HG02885 (cell line): ENCODE measurements around the gene PJVK.
"Not testable (repeated sequence)": the region's sequence is repeated elsewhere in the genome, so short reads cannot be mapped to it uniquely, and the experiment has no call there.

Source experiments
- ATAC-seq: cut with Tn5 transposase; IDR thresholded peaks from one replicate; pipeline ENCODE4 v1.9.1; 2021; ENCODE audit warnings: mild to moderate bottlenecking; ENCODE audit not compliant: unreplicated experiment, poor library complexity

The PJVK gene

DNA sequence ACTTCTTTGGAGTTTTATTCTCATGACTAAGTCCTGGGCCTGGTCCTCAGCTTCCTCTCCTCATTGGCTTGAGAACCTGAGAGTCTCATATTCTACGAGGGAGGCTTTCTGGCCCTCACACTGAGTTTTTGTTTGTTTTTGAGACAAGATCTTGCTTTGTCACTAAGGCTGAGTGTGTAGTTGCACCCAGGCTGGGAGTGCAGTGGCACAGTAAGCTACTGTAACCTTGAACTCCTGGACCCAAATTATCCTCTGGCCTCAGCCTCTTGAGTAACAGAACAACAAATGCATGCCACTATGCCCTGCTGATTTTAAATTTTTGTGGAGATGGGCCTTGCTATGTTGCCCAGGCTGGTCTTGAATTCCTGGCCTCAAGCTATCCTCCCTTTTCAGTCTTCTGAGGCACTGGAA lies 22.8 kb upstream of the PJVK start:
- ATAC-seq = no peak

DNA sequence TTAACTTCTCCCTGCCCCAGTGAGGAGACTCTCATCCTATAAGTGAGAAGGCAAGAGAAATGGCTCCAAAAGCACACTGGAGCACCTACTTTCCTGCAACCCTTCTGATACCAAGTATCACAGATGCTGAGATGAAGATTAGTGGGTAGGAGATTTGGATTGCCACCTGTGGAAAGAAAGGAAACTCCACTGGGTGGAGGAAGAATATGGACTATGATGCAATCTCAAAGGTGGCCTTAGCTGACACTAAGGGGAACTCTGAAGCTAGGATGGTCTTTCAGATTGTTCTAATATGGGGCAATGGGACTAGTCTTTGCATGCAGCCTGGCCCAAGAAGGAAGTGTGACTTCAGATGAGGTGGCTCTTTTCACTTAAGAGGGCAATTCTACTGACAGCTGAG lies 21.8 kb upstream of the PJVK start:
- no peak for ATAC-seq

DNA sequence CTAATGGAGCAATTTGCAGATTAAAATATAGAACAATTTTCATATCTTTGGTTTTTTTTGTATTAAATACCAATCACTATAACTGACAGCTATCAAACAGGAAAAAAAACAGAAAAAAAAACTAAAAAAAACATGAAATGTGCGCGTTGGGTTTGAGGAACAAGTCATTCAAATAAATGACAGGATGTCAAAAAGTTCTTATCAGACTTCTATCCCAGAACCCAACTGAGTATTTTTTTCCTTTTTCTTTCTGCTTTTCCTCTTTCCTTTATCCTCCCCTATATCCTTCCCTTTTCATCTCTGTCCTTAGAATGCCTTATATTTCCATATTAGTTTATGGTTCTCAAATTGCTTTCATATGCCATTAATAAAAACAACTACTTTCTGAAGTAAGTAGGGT lies 14.5 kb upstream of the PJVK start:
- ATAC-seq = no peak

DNA sequence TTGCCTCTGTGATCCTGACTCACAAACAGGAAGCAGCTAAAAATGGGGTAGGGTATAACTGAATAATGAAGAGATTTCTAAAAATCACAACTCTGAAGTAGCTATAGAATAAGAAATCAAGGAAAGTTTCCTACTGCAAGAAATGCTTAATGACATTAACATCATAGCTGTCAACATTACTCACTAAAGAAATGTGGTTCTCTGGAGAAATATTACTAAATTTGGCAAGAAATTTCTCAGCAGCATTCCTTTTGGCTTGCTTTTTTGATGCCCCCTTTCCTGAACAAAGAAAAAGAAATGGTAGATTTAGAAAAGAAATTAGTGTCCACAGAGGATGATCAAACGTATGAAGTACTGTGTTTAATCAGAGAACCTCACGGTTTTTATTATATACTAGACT lies 9.8 kb upstream of the PJVK start:
- ATAC-seq = no peak

DNA sequence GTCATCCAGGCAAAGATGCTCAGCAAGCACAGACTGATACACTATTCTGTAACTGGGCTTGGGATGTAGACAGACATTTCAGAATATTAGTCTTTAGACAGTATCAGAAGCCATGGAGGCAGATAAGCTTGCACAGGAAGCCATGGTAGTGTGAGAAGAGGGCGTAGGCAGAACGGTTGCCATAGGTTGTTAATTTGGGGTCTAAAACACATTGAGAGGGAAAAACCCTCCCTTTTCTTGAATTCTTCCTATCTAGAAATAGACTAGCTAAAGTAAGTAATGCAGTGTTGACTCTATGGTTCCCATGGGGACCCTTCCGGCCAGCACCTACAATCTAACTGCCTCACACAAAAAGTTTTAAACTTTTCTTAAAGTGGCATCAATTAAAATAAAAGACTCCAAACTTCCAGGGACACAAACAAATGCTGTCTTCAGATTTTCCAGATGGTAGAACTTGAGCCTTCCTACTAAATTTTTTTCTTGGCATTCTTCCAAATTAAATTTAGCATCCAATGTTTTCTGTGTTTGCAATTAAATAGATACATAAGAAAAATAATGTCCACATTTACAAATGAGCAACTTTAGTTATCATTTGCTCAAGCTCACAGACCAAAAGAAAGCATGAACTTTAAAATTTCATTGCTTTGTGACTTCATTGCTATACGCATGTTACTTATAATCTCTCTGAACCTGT lies 2.1 kb upstream of the PJVK start:
- ATAC-seq = no peak

DNA sequence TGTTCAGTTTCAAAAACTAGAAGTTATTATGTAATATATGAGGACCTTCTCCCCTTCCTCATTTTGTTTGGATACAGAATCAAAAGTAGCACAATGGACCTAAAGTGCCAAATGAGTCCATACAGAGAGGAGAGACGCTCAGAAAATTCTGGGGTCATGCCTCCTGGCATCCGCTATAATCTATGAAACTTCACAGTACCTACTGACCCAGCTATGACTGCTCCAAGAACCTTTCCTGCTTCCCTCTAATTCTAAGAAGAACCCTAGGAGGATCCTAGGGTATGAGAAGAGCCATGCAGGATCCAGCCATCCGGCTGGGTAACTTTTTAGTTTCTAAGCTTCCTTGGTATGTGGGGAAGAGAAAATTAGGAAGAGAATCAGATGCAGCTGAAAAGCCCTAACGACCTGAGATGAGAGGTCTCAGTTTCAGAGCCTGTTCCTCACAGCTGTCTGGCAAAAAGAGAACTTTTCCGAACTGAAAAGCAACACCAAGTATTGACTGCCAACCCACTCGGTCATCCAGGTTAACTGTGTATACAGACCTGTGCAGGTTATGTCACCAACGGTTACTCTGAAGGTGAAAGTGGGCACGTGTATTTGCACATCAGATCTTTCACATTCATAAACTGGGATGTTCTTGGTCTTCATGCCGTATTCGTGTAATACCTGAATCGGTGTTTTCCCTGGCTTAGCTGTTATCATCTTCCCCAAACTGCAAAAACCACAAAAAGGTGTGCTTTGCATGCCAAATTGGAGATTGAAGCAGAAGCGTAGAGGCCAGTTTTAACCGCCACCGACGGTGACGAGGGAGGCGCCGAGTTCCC lies 1.3 kb upstream of the PJVK start:
- ATAC-seq = peak; percentile 10

DNA sequence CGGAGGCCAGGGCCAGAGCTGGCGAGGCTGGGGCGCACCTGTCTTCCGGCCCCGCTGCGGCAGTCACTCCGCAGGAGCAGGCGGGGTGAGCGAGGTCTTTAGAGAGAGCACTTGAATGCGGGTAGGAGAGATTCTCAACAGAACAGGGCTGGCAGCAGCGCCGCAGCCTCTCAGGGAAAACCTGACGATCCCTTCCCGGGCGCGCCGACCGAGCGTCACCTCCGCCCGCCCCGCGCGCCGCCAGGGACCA lies 729 bp upstream of the PJVK start:
- peak; percentile 45 for ATAC-seq

DNA sequence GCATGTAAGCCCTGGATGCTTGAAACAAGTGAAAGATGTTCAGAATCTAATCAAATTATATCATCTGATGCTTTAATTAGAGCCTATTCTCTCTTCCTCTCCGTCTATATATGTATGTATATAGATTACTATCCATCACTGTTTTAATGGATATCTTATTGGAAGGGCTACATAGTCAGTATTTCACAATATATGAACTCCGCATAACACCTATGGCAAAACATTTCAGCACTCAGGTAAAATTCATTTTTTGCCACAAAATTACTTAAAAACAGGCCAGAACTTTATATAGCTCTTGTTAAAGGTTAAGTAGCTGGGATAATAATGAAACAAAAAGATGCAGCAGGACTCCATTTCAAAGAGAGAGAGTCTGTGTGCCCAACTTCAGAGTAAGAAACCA lies 1.2 kb downstream of the PJVK start:
- no peak for ATAC-seq

DNA sequence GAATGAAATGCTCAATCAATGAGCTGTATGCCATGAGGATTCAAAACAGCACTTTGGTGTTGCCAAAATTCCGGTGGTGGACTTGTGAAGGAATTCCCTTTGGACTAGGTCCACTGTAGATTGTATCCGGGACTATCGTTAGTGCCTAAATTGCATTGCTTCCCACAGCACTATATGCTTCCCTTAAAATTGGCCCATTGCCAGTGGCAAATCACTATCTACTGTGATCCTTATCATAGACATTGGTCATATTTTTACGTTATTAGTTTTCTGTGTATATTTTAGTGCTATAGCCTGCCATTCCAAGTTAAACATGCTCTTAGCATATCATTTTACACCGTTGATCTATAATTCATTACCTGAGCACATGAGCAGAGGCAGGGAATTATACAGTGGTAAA lies 1.7 kb downstream of the PJVK start:
- ATAC-seq = no peak

DNA sequence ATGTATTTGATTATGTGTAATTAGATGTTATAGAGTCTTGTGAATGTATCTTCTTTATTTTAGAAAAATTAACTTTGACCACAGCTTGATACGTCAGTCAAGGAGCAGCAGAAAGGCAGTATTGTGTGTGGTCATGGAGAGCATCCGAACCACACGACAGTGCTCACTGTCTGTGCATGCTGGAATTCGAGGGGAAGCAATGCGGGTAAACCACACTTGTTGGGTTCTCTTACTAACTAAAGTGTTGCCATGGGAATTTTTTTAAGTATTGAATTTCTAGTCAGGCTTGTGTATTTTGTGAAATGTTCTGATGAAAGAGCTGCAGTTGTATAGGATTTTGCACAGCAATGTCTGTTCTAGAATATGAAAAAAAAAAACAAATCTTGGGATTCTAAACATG lies 4.8 kb downstream of the PJVK start:
- no peak for ATAC-seq

DNA sequence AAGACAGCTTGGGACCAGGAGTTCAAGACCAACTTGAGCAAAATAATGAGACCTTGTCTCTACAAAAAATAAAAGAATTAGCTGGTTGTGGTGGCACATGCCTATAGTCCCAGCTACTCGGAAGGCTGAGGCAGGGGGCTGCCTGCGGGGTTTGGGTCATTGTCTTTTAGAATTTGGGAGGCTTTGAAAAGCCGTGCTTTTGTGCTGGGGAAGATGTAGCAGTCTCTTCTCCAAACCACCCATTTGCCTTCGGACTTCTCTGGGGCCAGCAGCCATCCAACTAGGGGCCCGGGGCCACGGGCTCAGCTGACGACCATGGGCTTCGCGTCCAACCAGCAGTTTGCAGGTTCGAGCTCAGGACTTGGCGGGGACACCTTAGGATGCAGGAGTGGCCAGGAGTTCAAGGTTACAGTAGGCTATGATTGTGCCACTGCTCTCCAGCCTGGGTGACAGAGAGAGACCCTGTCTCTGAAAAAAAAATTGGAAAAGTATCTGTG lies 6.3 kb downstream of the PJVK start:
- no peak for ATAC-seq

DNA sequence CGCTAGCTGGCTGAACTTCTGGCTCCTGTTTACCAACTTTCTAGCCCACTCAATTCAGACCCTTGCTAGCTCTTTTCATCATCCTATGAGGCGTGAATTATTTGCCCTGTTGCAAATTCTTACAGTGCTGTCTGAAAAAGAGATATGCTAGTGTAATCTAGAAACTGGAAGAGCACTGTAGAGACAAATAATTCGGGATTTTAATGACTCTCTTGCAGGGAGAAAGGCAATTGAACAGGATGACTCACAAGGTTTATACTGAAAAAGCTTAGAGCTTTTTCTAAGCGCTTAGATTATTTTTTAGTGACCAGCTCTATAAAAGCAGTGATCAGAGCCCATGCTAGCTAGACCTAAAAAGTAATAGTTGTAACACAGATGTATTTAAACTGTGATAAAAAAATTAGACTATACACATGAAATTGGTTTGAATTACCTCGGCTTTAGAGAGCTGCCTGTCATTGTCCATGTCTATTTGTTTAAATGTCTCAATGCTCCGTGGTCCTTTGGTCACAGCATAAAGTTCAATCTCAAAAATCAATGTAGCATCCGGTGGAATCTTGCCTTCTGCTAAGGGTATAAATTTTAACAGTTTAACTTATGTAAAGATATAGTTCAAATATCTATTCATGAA lies 18.2 kb downstream of the PJVK start:
- ATAC-seq = no peak

DNA sequence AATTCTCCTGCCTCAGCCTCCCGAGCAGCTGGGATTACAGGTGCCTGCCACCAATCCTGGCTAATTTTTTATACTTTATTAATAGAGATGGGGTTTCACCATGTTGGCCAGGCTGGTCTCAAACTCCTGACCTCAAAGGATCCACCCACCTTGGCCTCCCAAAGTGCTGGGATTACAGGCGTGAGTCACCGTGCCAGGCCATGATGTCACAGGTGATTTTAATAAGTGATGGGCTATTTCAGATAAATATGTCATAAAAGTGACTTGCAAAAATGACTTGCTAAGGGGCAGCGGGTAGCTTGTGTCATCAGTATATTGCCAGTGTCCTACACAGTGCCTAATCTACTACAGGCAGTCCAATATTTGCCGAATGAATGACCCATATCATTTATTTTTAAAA lies 20.1 kb downstream of the PJVK start:
- not testable (repeated sequence) for ATAC-seq

DNA sequence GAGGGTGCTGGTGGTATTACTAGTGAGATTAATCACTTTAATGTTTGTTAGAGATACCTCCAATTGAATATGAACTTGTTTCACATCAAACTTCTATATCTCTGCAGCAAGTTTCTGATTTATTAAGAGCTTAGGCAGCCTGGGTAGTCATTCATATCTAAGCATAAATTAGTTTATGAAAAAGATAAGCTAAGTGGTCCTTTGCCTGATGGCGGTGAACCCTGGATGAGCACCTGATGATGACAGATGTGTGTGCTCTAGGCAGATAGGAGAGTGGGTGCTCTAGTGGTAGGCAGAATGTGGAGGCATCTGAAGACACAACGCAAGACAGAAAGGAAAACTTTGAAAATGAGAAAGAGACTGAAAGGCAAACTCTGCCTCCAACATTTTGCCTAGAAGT lies 22.2 kb downstream of the PJVK start:
- ATAC-seq = no peak

DNA sequence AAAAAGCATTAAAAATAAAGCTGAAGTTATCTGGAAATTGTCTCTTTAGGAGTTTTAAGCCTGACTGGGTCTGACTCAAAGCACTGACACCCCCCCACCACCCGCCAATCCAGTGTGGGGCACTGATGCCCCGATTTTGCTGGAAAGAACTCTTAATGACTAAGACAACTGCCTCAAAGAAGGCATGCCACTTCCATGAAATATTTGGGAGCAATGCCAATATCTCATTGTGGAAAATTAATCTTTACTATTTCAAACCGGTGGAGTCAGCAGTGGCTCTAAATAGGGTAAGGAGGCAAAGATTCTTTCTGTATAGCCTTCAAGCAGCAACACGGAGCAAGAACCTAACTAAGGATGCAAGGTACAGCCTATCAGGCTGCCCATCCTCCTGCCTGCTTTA lies 22.8 kb downstream of the PJVK start:
- ATAC-seq = no peak

DNA sequence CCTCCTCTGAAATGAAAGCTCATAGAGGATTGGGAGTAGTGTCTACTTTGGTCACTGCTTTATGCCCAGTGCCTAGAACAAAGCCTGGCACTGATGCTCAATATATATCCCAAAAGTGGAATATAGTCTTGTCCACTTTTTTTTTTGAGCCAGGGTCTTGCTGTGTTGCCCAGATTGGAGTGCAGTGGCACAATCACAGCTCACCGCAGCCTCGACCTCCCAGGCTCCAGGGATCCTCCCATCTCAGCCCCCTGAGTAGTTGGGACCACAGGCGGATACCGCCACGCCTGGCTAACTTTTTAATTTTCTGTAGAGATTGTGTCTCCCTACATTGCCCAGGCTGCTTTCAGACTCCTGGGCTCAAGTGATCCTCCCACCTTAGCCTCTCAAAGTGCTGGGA lies 23.4 kb downstream of the PJVK start:
- ATAC-seq = no peak

DNA sequence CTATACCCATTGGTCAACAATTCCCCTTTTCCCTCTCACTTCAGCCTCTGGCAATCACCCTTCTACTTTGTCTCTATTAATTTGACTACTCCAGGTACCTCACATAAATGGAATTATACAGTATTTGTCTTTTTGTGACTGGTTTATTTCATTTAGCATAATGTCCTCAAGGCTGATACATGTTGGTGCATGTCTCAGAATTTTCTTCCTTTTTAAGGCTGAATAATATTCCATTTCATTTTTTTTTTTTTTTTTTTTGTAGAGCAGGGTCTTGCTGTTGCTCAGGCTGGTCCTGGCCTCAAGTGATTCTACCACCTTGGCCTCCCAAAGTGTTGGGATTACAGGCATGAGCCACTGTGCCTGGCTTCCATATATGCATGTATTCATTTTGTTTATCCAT lies 25.3 kb downstream of the PJVK start:
- ATAC-seq = no peak

DNA sequence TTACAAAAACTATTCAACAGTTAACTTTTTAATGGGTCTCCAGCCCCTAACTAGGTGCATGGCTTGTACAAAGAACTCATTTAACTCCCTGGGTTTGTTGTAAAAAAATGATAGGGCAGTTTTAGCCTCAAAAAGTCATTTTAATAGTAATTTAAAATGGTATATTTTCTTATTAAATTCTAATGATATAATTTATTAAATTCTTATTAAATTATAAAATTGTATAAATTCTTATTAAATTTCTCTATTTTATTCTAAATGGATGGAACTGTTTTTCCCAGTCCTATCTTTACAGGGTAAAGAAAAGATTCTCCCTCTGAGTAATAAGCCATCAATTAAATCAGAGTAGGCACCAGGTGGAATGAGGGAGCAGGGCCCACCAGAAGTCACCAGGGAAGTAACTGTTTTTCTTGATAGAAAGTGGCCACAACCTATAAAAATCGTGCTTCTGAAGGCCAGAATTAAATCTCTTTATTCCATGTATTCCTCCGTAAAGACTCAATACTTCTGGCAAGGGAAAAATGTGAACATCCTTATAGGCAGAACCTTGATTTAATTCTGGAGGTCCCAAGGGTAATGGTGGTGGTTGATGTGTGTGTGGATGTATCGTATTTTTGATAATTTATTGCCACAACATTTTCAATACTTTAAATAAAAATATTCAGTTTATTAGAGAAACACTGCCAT lies 26.4 kb downstream of the PJVK start:
- no peak for ATAC-seq

DNA sequence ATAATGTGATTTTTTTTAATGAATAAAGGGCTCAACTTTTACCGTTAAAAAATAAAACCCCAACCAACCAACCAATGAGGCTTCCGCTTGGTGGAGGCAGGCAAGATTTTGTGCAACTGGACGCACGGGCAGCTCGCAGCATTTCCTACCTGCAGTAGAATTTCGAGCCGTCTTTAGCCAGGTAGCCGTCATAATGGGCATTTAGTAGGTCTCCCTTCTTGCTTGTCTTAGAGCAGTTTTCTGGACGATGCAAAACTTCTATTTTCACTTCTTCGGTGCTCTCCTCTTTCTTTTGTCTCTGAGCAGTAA lies 26.9 kb downstream of the PJVK start:
- no peak for ATAC-seq

DNA sequence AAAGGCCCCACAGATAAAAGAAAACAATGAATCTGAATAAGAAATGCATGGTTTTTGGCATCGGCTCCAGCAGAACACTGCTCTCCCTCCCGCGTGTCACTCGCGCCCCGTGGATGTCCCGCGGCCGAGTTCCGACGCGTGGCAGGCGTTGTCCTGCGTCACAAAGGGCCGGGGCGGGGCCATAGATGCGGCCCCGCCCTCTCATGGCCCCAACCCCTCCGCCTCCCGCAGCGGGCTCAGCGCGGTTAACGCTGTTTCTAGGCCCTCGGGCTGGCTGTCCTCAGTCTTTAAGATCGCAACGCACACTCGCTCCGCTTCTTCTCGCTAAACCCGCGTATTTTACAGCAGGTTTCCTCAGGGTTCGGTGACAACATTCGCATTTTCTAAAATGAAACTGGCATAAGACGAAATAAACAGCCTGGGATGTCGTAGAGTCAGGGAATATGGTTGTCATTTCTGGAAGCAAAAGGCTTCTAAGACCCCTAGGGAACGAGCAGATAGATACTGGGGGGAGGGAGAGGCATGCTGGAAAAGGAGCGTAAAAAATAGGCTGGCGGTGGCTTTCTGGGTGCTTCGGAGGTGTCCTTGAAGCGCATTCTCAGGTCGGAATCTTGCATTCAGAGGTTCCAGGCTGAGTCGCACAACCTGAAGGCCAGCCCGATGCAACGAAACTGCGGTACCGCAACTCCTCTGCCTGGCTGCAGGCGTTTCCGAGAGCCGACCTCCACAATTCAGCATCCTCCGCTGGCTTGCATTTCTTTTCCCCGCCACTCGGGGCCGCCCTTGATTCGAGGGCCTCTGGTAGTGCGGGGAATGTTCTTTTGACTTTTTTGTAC lies 27.5 kb downstream of the PJVK start, which contains the start of gene FKBP7:
Gene FKBP7, minus strand, starts transcription at position 162 of the 836 bp plus-strand sequence. Its CDS starts 101 bp downstream, at position 61.
- peak; percentile 53 for ATAC-seq
